SH-SY5Y (cell line): ENCODE results near the gene VPS52.

ENCODE experiments used
- GATA2 ChIP-seq: IDR thresholded peaks from 2 replicates; pipeline ENCODE4 v1.6.1; 2011; ENCODE audit warnings: mild to moderate bottlenecking, low read depth, low read length
- GATA3 ChIP-seq: IDR thresholded peaks from 2 replicates; pipeline ENCODE4 v1.6.1; 2011; ENCODE audit warnings: low read depth, mild to moderate bottlenecking, low read length, moderate library complexity

- TF ChIP-seq GATA3 (no peak), GATA2 (no peak)
Measured at GRCh38 chr6:33236328-33236727, 35.3 kb downstream of the VPS52 start.
